Stimulated activated CD8-positive, alpha-beta memory T cell treated with anti-CD3 and anti-CD28 coated beads, Interleukin-12 subunit alpha, Interleukin-12 subunit beta, amount 100 ng/mL, for 1 hour (primary cell): Measurements from ENCODE around the gene CD82.

Experiments used
- DNase-seq: peaks from one replicate; pipeline ENCODE4 v3.0.0-alpha.2; 2020; ENCODE audit warnings: low read depth

CD82 gene

GRCh38 chr11:44575962-44576361 is 10.5 kb downstream of the CD82 start:
- DNase-seq: no peak

DNA sequence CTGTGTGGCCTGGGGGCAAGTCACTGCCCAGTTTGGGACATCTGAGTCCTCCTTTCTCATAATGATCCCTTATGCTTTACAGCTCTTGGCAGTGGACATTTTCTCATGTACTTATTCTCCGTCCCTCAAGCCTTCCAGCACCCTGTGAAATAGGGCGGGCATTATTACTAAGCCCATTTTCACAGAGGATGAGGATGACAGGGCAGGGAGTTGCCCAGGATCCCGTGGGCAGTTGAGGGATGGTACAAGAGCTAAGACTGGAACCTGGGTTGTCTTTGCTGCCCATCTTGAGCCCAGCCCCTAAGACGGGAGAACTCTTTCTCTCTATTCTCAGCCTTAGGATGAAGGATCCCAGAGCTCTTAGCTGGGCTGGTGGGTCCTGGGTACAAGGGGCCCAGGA is 11.2 kb downstream of the CD82 start:
- no peak for DNase-seq

DNA sequence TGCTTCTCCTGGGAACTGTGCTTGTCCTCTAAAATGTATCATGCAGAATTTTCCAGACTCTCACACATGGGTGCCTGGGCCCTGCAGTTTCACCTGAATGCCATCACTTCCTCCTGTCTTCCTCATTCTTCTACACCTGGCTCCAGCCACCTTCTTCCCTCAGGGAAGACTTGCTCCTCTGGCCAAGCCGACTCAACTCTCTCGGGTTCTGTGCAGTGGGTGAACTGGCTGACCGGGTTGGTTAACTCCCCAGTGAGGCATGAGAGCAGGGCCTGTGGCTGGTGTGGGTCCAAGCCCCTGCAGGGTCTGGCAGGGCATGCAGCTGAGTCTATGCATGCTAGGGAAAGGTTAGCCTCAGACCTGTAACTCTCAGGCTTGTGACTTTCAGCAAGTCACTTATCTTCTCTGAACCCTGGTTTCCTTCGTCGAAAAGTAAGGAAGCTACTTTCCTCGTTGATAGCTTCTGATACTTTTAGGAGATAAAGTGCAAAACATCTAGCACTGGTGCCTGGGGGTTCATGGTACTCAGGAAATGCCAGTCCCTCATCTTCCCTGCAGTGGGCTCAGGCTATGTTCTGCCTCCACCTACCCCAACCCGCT is 11.9 kb downstream of the CD82 start:
- no peak for DNase-seq

- DNase-seq: no peak
Measured at GRCh38 chr11:44578279-44578678, 12.8 kb downstream of the CD82 start.

GRCh38 chr11:44579302-44579761 is 13.9 kb downstream of the CD82 start:
- DNase-seq: no peak

- no peak for DNase-seq
Measured at GRCh38 chr11:44580701-44581100, 15.2 kb downstream of the CD82 start.

DNA sequence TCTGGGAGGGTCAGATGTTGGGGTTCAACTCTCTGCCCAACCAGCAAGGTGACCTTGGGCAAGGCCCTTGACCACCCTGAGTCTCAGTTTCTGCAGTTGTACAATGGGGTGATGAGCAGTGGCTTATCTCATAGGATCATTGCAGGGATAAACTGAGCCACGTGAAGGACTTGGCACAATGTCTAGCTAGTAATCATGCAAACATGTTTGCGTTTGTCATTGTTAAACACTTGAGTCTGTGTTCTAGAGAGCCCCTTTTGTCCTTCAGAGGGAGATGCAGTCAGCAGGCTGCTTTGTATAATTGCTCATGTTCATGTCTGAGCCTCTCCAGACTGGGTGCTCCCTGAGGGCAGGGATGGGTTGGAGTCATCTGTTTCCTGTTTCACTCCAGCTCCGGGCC is 15.8 kb downstream of the CD82 start:
- no peak for DNase-seq

- DNase-seq: no peak
Measured at GRCh38 chr11:44582641-44583352, 17.3 kb downstream of the CD82 start.

DNA sequence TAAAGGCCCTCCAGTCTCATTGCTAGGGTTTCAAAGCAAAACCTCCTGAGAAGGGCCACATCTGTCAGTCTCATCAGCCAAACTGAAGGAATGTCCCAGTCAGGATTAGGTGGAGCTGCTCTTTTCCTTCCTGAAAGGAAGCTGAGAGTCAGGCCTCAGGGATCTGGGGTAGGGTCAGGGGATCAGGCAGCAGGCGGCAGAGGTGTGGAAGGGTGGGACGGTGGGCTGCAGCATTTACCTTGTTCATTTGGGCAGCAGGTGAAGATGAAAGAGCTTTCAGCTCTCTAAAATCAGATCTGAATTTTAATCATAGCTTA is 17.8 kb downstream of the CD82 start:
- DNase-seq: no peak

DNA sequence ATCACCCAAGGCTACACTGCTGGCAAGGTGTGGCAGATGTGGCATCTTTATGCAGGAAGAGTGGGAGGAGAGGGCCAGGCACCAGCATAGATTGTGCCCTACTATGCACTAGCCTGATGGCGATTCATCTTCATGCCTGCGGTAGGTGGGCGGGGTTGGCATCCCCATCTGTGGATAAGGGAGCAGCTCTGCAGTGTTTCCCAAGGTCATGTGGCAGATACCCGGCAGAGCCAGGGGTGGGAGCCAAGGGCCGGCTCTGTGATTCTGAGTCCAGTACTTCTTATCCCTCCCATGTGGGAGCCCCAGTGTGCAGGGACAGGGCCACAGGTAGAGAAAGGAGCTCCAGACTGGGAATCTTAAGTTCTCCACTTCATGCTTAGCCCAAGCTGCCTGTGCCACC is 20.0 kb downstream of the CD82 start:
- DNase-seq: no peak

- no peak for DNase-seq
Measured at GRCh38 chr11:44589301-44589700, 23.8 kb downstream of the CD82 start.

- no peak for DNase-seq
Measured at GRCh38 chr11:44590769-44591168, 25.3 kb downstream of the CD82 start.

DNA sequence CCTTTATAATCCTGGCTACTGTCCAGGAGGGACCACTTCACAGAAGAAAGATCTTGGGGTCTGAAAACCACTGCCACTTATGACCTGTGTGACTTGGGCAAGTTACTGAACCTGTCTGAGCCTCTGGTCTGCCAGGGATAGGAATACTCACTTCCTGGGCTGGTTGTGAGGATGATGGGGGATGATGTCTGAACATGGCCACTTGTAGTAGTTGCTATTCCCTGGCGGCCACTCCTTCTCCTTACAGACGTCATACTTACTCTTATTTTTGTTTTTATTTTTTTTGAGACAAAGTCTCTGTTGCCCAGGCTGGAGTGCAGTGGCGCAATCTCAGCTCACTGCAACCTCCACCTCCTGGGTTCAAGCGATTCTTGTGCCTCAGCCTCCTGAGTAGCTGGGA is 26.1 kb downstream of the CD82 start:
- DNase-seq: no peak

GRCh38 chr11:44592125-44592940 is 26.9 kb downstream of the CD82 start:
- DNase-seq: no peak

DNA sequence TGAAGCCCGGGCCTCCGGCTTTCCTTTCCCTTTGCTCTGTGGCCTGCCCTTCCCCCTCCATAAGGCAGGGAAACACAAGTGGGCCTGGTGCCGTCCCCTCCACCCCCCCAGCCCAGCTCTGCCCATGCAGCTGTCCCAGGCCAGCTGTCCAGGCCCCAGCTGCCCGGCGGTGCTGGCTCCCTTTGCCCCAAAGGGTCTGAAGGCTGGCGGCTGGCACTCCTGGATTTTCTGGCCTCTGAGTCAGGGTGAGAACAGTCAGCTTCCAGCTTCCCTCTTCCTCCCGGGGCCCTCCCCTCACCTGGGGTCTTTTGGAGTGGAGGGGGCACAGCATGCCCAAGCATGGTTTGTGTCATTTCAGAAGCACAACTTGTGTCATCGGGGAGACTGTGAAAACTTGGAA is 27.8 kb downstream of the CD82 start:
- no peak for DNase-seq

- no peak for DNase-seq
Measured at GRCh38 chr11:44595006-44595405, 29.5 kb downstream of the CD82 start.

DNA sequence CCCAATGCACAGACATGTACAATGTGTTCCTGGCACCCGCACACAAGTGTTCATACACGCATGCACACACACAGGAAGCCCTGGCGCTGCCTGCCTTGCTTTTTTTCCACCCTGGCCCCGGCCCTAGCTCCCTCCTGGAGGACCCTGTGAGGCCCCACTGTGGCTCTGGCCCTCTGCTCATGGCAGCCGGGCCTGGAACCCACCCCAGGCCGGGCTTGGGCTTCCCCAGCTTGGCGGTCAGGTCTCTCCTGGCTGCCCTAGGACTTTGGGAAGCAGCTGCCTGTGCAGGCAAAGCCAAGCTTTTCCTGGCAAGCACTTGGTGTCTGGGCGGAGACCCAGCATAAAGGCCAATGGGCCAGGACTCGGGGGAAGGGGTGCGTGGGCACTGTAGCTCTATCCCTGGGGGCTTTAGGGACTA is 30.5 kb downstream of the CD82 start:
- no peak for DNase-seq

GRCh38 chr11:44596525-44597276 is 31.2 kb downstream of the CD82 start:
- DNase-seq: peak; percentile 51

GRCh38 chr11:44597358-44598012 is 32.0 kb downstream of the CD82 start:
- no peak for DNase-seq

DNA sequence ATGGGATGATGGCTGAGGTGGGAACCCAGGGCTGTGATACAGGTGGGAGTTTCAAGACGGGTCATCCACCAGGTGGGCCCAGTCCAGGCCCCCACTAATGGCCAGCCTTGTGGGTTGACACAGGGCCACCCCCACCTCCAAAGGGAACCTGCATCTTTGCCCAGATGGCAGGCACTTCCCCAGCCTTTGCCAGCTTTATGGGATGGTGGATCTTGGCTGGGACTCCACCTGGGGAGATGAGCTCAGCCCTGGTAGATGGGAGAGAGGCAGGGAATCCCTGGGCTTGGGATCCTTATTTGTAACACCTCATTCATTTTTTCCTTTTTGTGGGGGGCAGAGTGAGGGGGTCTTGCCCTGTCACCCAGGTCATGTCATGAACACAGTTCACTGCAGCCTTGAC is 33.4 kb downstream of the CD82 start:
- DNase-seq: no peak

DNA sequence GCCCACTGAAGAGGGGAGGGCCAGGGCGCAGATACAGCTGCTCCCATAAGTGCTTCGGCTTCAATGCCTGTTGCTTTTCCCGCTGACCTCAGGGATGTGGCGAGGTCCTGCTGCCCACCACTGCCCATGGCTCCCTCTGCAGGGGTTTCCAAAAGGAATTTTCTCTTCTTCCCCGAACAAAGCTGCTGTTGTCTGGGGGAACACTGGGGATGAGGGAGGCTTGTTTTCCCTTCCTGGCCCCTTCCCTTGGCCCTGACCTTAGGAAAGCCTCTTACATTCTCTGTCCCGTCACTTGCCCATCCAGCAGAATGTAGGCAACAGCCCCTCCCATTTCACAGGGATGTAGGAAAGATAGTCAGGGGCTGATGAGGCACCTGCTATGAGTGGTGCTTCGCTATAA is 34.8 kb downstream of the CD82 start:
- DNase-seq: no peak

DNA sequence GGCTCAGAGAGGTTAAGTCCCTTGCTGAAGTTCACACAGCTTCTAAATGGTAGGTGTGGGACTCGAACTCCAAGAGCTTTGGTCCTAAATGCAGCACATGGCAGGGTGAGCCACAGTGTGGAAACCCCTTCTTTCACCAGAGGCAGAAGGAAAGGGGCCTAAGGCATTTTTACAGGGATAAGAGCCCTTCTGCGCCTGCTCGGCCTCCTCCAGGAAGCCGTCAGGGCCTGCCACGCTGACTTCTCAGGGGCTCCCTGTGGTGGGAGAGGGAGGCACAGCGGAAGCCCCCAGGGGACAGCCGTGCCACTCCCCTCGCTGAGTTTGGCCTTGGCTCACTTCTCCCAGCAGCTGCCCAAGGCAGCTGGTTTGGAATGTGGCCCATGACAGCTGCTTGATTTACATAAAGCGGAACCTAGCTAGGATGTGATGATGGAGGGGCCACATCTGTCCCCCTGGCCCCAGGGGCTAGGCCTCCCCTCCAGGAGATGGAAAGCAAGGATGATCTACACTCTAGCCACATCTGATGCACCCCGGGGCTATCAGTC is 35.4 kb downstream of the CD82 start:
- DNase-seq: no peak
